GM19452 (cell line): ENCODE data around the gene STX1A.
"Not testable (repeated sequence)": the region's sequence is repeated elsewhere in the genome, so short reads cannot be mapped to it uniquely, and the experiment has no call there.

ENCODE experiments used
- ATAC-seq: cut with Tn5 transposase; IDR thresholded peaks from one replicate; pipeline ENCODE4 v1.9.1; 2021; ENCODE audit not compliant: unreplicated experiment

The STX1A gene

DNA sequence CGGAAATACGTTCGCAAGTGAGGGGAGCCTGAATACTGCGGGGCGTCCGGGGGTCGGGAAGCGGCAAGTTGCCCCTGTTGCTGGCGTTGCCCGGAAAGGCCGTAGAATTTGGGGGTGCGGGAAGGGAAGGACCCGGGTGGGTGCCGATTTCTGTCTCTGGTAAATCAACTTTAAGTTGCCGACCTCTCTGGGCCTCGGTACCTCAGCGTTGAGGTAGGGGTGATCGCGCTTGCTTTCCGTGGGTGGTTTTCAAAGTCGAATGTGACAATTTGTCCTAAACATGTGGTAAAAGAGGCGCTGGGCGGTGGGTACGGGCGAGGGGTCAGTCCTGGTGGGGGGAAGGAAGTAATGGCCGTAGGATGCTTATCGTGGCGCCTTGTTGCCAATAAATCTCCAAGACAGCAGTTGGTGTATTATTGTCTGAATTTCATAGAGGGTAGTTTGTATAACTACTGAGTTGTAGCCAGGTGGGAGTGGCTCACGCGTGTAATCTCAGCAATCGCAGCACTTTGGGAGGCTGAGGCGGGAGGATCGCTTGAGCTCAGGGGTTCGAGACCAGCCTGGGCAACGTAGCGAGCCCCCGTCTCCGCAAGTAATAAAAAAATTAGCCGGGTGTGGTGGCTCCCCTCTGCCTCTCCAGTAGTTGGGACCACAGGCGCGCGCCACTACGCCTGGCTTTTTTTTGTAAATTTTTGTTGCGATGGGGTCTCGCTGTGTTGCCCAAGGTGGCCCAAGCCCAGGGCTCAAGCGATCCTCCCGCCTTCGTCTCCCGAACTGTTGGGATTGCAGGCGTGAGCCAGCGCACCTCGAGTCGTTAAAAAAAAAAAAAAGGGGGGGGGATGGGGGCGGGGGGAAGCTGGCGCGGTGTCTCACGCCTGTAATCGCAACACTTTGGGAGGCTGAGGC is 35.4 kb downstream of the STX1A start:
- peak; percentile 5 for ATAC-seq

DNA sequence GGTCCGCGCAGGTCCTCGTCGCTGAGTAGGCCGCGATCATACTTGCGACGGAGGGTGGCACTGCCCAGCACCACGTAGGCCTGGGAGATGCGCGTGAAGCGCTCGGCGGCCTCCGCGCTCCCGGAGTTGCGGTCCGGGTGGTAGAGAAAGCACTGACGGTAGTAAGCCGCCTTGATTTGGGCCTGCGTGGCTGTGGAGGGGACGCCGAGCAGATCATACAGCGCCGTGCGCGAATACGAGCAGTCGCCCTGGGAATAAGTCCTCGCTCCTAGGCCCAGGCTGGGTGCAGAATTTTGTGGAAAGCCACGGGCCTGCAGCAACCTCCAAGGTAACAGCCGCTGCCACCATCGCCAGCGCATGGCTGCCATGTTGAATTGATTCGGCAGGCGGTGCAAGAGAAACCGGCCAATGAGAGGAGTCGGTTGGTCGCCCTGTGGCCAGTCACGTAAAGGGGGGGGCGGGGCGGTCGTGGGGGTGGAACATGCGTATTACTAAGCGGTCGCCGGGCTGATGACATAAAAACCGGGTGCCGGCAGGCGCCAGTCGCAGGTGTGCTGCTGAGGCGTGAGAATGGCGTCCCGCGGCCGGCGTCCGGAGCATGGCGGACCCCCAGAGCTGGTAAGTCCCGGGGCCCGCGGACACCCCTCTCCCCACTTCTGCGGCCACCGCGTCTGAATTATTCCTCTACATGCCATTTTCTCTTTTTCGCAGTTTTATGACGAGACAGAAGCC is 36.2 kb downstream of the STX1A start, which contains the start of the genes BUD23 and DNAJC30:
BUD23 (plus strand) TSS at position 542 of the 732 bp plus-strand sequence; CDS start at position 571, 29 bp downstream.
DNAJC30 (minus strand) TSS at position 398 of the 732 bp plus-strand sequence; CDS start at position 368, 30 bp downstream.
- ATAC-seq: peak; percentile 89

DNA sequence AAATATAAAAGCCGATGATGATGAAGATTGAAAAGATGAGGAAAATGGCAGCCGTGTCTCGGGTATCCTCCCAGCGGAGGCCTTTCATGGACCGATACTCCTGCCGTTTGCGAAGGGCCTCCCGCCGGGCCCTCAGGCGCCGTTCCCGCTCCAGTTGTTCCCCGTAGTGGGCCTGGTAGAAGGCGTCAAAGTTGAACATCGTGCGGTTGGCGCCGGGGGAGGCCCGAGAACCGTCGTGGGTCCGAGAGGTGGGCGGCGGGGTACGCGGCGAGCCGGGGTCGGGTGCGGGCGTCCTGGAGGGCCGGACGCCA is 36.8 kb downstream of the STX1A start:
- peak; percentile 18 for ATAC-seq

DNA sequence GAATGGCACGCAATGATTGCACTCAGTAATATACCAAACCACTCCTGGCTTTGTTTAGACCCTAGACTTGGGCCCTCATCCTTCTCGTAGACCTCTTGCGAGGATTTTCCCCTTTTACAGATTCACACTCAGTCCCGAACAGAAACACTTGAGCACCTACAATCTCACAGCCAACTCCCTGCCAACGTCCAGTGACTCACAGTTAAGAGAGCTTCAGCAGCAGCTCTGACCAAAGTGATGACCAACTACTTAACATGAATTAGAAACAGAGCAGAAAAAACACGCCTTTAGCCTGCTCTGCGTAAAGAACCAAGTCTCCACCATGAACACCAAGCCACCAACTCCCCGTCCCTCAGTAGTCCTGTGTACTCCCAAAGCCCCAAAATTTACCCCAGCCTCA is 38.4 kb downstream of the STX1A start:
- ATAC-seq: no peak

DNA sequence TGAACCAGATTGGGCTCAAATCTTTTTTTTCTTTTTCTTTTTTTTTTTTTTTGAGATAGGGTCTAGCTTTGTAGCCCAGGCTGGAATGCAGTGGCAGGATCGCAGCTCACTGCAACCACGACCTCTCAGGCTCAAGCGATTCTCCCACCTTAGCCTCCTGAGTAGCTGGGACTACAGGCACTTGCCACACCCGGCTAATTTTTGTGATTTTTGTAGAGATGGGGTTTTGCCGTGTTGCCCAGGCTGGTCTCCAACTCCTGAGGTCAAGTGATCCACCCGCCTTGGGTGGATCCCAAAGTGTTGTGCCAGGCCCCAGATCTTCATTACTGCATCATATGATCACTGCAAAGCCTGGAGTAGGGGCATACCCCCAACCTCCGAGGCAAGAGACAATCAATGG is 39.0 kb downstream of the STX1A start:
- ATAC-seq: no peak

DNA sequence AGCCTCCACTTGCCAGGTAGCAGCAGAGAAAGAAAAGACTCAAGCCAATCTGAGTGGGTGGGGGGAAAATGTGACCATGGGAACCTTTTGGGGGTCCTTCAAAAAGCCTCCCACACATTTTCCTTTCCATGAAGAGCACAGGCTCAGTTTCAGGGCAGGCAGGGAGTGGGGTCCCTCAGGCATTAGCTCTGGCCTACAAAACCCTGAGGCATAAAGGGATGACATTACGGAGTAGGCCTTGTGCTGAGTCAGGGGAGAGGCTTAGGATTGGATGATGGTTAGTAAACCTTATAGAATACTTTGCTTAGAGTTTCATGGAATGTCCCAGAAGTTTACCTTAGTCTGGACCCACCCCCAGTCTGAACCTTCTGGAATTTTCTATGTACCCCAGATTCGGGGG is 39.8 kb downstream of the STX1A start:
- ATAC-seq: no peak

DNA sequence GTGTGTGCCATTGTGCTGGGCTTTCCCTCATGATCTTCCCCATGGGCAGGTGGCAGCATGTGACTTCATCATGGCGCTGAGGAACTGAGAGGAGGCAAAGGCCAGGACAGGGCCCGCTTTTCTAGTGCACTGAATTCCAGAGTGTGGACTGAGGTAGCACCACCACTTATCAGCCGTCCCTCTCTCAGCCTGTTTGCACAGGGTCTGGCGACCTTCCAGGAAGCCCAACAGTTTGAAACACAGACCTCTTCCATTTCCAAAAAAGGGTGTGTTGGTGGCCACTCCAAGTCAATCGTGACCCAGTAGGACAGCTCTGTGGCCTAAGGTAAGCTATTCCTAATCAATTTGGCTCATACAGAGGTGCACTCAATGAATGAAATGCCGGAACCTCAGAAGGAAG is 40.6 kb downstream of the STX1A start:
- ATAC-seq: no peak

DNA sequence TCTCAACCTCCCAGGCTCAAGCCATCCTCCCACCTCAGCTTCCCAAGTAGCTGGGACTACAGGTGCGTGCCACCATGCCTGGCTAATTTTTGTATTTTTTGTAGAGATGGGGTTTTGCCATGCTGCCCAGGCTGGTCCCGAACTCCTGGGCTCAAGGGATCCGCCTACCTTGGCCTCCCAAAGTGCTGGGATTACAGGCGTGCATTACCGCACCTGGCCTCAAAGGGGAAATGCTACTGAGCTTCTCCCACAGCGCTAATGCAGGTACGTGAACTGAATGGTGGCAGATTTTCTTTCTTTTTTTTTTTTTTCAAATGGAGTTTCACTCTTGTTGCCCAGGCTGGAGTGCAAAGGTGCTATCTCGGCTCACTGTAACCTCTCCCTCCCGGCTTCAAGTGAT is 43.4 kb downstream of the STX1A start:
- not testable (repeated sequence) for ATAC-seq

DNA sequence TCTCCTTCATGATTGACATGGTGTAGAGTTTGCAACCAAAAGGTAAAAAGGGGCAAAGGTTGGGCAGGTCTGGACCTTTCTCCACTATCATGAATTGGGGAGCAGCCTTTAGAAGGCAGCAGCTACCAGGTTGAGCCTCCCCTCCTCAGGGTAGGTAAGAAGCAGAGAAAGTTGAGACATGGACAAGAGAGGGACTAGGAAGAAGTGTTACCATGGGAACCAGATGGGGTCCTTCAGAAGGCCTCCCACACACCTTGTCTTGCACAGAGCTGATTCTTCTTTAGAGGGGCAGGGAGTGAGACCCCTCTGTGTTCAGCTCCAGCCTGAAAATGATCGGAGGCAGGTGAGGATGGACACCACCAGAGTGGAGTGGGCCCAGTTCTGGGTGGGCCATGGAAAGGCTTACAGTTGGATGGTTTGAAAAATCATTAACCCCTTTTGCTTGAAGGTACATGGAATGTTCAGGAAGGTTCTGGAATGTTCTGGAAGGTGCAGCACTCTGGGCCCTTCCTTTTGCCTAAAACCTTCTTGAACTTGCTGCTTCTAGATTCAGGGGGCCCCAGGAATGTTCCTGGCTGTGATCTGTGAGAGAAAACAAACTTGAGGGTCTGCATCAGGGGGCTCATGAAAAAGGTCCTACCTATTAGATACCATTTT is 44.9 kb downstream of the STX1A start:
- ATAC-seq: no peak

DNA sequence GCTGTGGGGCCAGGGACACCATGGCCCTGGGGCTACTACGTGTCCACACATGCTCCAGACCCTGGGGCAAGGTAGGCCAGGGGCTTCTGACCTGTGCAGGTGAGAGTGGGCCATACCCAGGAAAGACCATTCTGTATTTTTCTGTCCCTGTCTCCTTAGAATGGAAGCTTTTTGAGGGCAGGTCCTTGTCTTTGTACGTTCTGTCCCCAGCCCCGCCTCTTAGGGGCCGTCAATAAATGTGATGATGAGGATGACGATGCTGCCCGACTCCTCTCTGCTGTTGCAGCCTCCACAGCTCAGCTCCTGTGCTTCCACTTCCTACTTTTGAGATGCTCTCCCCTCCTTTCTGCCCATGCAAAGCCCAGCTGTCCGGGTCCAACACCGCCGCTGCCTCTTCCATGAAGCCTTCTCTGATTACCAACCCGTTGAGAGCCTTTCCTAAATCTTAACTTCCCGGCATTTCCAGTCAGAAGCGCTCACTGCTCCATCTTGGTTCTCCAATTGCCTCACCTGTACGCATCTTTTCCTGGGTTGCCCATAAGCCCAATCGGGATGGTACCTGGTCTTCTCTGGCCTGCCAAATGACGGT is 47.5 kb downstream of the STX1A start:
- ATAC-seq: no peak

DNA sequence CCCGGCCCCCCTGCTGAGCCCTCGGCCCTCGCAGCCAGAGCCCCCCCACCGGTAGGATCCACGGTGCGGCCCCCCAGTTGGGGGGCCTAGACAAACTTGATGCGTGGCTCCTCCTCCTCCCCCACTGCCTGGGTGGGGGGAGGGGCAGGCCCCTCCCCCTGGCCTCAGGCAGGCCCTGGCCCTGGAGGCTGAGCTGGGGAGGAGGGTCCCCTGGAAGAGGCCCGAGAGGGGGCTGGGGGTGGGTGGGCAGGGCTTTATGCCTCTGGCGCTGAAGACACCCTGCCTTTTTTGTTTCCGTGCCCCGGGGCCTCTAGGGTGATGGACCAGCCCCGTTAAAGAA is 48.2 kb downstream of the STX1A start:
- ATAC-seq: no peak

DNA sequence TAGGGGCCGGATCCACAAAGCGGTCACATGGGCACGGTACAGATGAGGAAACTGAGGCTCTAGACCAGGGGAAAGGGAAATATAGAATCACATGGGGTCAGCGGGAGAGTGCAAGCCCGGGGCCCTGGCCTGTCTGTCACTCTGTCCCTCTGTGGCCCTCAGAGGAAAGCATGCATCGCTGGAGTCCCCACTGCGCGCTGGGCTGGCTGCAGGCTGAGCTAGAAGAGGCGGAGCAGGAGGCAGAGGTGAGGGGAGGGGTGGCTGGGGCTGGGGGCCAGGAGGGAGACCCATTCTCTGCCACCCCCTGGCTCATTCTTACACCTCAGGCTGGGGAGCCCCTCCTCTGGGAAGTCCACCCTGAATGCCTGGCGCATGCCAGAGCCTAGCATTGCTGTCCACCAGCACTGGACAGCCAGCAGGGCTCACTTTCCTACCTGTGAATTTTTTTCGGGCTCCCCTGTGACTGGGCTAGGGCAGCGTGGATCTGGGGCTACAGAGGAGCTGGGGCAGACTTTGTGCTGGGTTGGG is 49.5 kb downstream of the STX1A start:
- no peak for ATAC-seq

DNA sequence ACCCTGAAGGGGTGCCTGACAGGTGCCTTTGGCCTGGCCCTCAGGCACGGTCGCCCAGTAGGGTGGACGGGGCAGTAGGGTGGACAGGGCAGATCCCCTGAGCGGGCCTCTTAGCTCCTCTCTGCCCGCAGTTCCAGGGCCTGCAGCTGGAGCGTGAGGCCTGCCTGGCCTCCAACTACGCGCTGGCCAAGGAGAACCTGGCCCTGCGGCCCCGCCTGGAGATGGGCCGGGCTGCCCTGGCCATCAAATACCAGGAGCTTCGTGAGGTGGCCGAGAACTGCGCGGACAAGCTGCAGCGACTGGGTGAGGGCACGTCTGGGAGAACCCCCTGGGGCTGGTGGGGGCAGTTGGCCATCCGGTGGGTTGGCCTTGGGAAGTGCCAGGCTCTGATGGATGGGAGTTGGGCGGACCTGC is 50.2 kb downstream of the STX1A start:
- no peak for ATAC-seq

DNA sequence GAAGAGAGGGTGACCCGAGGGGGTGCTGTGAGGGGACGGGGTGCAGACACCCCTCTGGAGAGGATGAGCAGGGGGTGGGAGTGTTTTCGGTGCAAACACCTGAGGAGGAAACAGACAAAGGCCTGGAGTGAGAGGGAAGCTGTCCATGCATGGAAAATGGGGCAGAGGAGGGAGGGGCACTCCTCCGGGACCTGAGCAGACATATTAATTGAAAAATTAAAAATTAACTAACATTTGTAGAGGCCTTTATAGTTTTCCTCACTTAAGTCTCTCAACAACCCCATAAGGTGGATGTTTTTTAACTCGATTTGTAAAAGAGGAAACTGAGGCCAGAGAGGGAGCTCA is 50.6 kb downstream of the STX1A start:
- ATAC-seq: no peak

DNA sequence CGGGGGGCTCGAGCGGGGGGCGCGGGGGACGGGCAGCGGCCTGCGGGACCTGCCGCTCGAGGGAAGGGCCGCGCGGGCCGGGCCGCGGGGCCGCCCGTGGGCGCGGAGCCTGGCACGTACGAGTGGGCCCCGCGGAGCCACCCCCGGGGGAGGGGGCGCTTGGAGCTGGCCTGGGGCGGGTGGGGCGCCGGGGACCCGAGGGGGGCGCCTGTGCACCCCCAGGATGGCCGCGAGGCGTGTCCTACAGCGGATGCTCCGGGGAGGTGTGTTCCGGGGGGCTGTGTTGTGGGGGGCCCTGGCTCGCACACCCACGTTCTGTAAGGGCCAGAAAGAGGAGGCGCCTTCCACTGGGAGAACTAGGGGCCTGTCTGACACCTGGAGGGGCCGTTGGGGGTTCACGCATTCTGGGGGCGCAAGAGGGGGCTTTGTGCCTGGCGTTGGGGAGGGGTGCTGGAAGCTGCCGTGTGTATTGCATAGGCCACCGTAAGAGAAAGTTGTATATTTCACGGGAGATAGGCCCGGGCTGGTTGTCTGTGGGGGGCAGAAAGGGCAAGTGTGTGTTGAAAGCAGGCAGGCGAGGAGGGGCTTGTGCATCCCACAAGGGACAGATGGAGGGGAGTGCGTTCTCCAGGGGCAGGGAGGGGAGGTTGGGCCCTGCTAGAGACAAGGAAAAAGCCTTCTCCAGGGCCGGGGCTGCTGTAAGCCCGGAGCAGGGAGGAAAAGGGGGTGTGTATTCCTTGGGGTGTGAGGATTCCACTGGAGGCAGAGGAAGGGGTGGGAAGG is 51.2 kb downstream of the STX1A start:
- no peak for ATAC-seq

DNA sequence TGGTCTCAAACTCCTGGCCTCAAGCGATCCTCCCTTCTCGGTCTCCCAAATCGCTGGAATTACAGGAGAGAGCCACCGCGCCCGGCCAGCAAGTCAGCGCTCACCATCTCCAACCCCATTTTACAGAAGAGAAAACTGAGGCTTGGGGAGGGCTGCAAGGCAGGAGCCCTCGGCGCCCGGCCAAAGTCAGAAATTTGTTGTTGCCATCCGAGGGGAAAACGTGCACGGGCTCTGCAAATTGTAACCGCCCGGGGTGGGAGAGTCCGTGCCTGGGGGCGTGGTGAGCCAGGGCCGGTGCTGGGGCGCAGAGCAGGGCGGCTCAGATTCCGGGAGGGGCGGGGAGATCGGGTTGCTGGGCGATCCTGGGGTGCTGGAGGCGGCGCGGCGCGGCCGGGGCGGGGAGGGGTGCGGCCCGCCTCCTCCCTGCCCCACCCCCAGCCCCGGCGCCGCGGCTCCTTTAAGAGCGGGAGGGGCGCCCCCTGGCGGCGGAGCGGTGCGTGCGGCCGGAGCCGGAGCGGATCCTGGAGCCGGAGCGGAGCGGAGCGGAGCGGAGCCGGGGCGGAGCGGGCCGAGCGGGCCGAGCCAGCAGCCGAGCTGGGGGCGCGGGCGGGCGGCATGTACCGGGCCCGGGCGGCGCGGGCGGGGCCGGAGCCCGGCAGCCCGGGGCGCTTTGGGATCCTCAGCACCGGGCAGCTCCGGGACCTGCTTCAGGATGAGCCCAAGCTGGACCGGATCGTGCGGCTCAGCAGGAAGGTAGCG is 51.9 kb downstream of the STX1A start, which contains the start of gene VPS37D:
VPS37D (plus strand) TSS at position 488 of the 759 bp plus-strand sequence; CDS start at position 616, 128 bp downstream.
- ATAC-seq: peak; percentile 93

DNA sequence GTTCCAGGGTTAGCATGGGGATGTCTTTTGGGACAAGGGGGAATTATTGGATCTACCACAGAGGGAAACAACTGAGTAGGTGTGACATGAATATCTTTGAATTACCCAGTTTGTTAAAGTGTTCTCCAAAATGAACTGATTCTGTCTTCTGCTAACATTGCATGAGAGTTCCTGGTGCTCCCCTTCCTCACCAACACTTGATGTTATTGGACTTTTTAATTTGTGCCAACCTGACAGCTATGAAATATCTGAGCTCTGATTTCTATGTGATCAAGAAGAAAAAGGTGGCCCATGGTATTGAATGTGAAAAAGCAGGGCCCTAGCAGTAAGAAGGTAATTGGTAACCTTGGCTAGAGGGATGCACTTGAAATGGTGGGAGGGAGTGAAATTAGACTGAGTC is 56.4 kb downstream of the STX1A start:
- no peak for ATAC-seq

DNA sequence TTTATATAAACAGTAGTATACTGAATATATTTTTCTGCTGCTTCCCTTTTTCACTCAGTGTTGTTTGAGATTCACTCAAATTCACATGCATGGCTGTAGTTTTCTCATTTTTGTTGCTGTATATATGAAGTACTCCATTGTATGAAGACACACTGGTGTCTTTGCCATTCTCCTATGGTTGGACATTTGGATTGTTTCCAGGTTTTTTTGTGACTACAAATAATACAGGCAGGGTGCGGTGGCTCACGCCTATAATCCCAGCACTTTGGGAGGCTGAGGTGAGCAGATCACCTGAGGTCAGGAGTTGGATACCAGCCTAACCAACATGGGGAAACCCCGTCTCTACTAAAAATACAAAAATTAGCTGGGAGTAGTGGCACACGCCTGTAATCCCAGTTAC is 58.9 kb downstream of the STX1A start:
- not testable (repeated sequence) for ATAC-seq

DNA sequence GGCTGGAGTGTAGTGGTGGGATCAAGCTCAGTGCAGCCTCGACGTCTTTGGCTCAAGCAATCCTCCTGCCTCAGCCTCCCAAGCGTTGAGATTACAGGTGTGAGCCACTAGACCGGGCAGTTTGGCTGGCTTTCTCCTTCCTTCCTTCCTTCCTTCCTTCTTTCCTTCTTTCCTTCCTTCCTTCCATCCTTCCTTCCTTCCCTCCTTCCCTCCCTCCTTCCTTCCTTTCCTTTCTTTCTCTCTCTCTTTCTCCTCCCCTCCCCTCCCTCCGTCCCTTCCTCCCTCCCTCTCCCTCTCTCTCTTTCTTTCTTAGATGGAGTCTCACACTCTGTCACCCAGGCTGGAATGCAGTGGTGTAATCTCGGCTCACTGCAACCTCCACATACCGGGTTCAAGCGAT is 59.5 kb downstream of the STX1A start:
- ATAC-seq: no peak

DNA sequence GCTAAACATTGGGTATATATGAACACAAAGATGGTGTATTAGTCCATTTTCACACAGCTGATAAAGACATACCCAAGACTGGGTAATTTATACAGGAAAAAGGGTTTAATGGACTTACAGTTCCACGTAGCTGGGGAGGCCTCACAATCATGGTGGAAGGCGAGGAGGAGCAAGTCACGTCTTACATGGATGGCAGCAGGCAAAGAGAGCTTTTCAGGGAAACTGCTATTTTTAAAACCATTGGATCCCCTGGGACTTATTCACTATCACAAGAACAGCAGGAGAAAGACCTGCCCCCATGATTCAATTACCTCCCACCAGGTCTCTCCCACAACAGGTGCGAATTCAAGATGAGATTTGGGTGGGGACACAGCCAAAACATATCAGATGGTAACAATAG is 64.2 kb downstream of the STX1A start:
- ATAC-seq: not testable (repeated sequence)
